NCI-H2107 treated with DMSO at 0.1 percent for 48 hours (cell line): ENCODE data around the gene NTM.

Experiments
- DNase-seq: peaks from one replicate; lab custom pipeline; 2025; ENCODE audit not compliant: unreplicated experiment; lab: John Stamatoyannopoulos, UW

The NTM gene

GRCh38 chr11:132264616-132265015, 894.2 kb downstream of the NTM start:
- peak; percentile 25 for DNase-seq

DNA sequence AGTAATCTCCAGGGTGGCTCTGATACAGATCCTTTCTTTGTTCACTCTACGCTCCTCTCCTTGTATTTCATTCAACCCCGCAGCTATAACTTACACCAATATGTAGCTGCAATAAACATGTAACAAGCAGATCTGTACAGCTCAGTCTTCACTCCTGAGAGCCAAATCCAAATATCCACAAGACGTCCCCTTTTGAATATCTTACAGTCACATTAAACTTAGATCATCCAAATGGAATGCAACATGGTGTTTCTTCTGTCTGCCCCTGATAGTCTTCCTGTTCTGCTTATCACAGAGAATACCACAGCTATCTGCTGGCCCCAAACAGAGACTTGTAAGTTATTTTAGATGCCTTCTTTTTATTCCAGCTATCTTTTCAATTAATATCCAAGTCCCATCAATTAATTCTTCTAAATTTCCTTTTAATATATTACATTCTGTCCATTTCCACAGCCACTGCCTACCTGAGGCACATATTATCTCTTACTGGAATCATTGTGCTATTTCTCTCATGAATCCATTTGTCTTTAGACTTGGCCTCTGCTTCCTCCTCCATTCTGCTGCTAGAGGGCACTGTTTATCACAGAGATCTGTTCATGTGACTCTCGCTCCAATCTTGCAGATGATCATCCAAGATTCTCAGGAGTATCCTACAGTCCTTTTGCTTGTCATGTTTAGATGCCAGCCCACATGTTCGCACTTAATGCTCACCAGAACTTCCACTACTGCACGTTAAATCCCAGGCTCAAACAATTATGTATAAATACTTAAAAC, 908.6 kb downstream of the NTM start:
- DNase-seq = peak; percentile 26

DNA sequence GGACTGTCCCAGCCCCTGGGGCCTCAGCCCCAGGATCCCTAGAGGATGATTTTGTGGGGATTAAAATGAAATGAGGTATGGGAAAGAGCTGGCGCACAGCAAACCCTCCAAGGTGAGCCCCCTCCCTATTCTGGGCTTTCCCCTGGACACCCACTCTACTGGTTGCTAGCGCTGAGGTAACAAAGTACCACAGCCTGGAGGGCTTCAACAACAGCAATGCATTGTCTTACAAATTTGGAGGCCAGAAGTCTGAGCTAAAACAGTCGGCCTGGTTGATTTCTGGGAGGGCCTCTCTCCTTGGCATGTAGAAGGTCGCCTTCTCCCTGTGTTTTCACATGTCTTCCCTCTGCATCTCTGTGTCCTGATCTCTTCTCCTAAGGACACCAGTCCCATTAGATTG, 913.6 kb downstream of the NTM start:
- DNase-seq = no peak

- no peak for DNase-seq
Measured at GRCh38 chr11:132284611-132285010, 914.2 kb downstream of the NTM start.

DNA sequence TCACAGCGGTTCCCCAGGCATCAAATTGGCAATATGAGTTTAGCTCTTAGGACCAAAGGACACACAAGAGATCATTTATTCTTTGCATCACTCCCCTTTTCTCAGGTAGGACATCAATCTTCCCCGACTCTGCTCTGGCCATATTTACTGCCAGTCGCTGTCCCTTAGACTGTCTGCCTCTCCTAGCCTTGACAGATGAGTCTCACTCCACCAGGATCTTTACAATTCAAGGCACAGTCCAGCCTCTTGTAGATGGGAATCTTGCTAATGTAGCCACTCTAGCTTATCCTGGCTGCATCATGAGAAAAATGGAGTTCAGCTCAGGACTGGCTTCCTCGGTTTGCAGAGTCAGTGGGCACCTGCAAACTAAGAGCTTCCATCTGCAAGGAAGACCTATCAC, 915.2 kb downstream of the NTM start:
- no peak for DNase-seq

DNA sequence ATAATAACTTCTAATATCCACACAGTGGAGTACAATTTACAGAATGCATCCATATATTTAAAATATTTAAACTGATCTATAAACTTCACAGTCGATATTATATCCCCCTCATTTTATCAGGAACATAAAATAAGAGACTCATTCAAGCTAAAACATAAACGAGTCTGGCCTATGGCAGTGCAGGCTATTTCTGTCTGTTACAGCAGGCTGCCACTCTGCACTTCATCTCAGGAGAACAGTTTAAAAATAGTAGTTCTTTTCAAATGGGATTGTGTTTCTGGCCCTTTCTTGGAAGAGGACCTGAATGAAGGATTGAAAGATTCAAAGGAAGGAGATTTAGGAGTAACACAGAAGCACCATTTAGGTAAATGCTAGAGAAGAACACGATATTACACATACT, 915.7 kb downstream of the NTM start:
- no peak for DNase-seq

DNA sequence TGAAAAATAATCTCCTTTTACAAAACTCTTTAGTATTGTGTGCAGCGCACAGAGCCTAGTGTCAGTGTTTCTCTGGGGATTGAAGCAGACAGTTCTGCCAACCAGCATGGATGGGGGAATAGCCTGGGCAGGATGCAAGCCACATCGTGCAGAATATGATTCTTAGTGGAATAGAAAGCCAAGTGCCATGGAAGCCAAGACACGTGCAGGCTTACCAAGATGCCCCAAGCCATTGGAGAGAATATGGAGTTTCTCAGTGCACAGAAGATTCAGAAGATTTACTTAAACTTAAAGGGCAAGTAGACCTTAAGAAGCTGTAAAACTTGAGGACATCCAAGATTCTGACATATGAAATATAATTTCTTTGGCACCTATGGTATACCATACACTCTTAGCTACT, 917.6 kb downstream of the NTM start:
- DNase-seq = no peak

DNA sequence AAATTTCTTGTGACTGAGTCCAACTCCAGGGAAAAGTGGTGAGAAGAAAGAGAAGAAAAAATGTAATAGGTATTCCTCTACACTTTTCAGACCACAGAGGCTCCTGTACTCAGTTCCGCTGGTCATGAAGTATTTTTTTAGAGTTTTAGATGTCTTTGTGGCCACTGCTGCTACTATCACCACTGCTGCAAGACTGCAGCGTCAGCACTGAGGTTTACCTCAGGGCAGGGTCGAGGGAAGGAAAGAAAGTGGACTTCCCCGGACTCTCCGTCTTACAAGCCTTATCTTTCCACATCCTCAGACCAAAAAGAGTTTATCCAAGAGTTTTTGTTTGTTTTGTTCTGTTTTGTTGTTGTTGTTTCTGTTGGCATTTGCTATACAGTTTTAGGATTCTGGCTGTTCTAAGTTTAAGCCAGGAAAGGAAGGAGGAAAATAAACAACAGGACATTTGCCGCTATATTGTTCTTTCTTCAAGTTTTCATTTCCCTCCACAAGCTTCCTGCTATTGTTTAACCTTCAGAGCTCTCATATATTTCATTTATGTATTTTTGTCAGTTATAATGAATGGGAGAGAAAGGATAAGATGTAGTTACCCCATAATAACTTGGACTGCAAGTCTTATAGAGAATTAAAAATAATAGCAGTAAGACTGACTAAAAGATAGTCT, 919.3 kb downstream of the NTM start:
- DNase-seq = no peak

GRCh38 chr11:132293586-132293985, 923.2 kb downstream of the NTM start:
- DNase-seq = no peak

GRCh38 chr11:132296946-132297610, 926.7 kb downstream of the NTM start:
- DNase-seq = no peak

GRCh38 chr11:132298357-132298756, 927.9 kb downstream of the NTM start:
- no peak for DNase-seq

GRCh38 chr11:132300283-132300682, 929.9 kb downstream of the NTM start:
- DNase-seq = no peak

GRCh38 chr11:132301465-132301864, 931.0 kb downstream of the NTM start:
- DNase-seq = no peak

GRCh38 chr11:132301900-132302299, 931.5 kb downstream of the NTM start:
- DNase-seq = no peak

DNA sequence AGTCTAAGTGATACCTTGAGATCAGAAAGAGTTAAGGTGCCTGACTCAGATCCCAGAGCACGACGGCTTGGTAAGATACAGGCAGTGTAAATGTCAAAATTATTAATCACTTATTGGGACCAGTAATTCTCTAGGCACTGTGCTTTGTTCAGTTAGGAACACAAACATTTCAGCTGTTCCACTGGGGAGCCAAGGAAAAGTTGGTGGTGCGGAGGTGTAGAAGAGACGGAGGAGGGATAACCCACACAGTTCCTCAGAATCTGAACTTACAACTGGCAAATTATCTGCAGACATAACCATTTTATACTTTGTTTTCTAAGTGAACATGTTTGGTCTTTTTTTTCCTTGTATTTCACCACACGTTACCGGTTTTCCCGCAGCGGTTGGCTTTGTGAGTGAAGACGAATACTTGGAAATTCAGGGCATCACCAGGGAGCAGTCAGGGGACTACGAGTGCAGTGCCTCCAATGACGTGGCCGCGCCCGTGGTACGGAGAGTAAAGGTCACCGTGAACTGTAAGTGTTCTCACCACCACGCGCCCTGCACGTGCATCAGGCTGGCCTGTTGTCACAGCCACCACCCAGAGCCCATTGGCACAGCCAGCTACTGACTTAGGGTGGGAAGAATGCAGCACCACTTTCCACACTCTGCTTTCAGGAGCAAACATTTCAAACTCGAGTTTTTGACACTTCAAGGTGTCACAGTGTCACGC, 937.0 kb downstream of the NTM start:
- no peak for DNase-seq

DNA sequence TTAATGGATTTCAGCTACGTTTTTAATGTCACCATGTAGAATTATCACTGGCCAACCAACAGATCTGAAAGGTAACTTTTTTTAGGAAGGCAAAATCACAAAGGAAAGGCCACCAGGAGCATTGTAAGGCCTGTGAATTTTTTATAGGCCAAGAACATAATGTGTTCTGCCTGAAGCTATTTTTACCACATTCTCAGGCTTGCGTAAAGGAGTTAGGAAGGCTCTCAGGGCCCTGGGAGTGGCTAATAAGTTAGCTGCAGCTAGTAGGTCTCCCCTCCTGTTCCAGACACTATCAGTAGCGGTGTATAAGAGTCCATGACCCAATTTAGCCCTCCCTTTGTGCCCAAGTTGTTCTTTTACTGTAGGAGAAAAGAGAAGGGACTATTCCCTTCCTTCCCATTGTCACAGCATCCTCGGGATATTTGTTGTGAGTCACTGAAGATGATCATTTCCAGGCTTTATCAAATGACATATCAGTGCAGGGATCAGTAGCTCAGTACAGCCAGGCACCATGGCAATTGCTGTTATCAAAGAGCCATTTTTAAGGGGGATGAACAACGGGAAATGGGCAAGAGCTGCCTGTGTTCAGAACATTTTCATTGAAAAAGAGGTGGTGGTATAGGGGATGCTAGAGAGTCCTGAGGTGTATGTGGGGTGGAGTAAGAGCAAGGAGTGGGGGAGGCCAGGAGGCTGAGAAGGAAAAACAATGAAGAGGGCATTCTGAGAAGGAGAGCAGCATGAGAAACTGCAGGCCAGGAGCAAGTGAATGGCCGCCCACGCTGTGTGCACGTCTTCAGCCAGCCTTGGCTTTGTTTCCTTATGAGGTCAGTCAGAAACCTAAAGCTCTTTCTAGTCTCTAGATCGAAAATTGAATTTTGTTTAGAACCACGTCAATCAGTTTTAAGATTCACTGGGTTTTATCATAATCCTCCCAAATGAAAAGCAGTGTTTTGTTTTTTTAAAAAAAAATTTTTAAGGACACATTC, 940.3 kb downstream of the NTM start:
- DNase-seq = no peak

DNA sequence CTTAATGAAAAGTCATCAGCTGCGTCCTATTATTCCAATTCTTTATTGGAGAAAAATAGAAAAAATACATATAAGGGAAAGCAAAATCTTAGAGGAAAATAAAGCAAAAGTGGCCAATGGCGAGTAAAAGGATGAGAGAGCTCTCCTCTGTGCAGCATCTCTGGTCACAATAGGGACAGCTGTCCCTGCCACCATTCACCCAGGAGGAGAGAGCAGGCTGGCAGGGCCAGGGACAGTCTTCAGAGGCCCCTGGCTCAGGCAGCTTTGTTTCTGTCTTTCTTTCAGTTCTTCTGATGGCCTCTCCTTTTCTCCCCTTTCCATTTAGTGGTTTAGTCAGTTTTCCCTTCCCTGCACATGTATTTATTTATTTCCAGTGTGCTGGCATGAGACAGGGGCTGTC, 941.3 kb downstream of the NTM start:
- DNase-seq = no peak

GRCh38 chr11:132312161-132312560, 941.7 kb downstream of the NTM start:
- no peak for DNase-seq

GRCh38 chr11:132312701-132313111, 942.3 kb downstream of the NTM start:
- DNase-seq = no peak

DNA sequence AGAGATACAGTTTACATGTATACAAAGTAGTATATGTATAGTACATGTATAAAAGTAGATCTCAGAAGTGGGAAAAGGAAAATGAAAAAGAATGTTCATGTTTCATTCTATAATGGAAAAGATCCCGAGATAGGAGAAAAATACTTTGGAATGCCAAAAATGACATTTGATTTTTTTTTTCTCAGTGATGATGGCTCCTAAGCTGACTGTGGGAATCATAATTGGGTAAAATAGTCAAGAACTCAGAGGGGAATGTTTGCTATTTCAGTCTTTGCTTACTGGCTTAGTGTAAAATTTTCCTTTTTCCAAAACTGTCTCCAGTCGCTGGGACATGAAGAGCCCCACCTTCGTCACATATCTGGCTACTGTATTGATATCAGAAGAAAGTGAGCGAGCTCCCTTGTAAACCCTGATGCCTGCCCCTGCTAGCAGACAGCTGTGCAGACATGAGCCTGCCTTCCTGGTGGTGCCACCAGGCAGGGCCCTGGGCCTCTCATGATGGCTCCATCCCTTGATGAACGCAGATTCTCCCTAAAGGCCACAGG, 944.6 kb downstream of the NTM start:
- no peak for DNase-seq
